WTC11 (cell line): ENCODE results near the gene RBM18. TPM values are rescaled to one million over a fixed set of nuclear protein-coding genes. Genes with fewer than 3 reads are reported as not detected.

Experiments used
- ATAC-seq: fragments of 200-7000 bp; cut with Tn5 transposase; 2 replicates; pipeline ENCODE4 v1.10.0; 2021; ENCODE audit warnings: mild to moderate bottlenecking, moderate library complexity
- CTCF ChIA-PET: fragments of 300-600 bp; sonication (Branson Sonifier 250); formaldehyde crosslinking; loops from one replicate; lab custom pipeline; 2021; ENCODE audit warnings: antibody characterized with exemption; lab: Charles Lee
- POLR2A ChIA-PET: fragments of 350-600 bp; sonication (Branson Sonifier 250); formaldehyde crosslinking; loops from one replicate; lab custom pipeline; 2021; ENCODE audit warnings: antibody characterized with exemption; lab: Charles Lee
- DNase-seq: peaks from one replicate; pipeline ENCODE4 v3.0.0; 2021; ENCODE audit warnings: low spot score
- H3K27ac Mint-ChIP-seq: 2 replicates; pipeline ENCODE4 v1.8.0; 2021; ENCODE audit warnings: mixed read lengths
- H3K27me3 Mint-ChIP-seq: 2 replicates; pipeline ENCODE4 v1.8.0; 2021; ENCODE audit warnings: low read depth, mild to moderate bottlenecking, moderate library complexity, mixed read lengths
- H3K36me3 Mint-ChIP-seq: 2 replicates; pipeline ENCODE4 v1.8.0; 2021; ENCODE audit warnings: mixed read lengths
- H3K4me1 Mint-ChIP-seq: 2 replicates; pipeline ENCODE4 v1.8.0; 2022; ENCODE audit warnings: mixed read lengths
- H3K4me3 Mint-ChIP-seq: 2 replicates; pipeline ENCODE4 v1.8.0; 2021; ENCODE audit warnings: mild to moderate bottlenecking, moderate library complexity, mixed read lengths
- H3K9me3 Mint-ChIP-seq: 2 replicates; pipeline ENCODE4 v1.8.0; 2021; ENCODE audit warnings: mixed read lengths
- ATF1 ChIP-seq: sonication (generic); formaldehyde crosslinking; IDR thresholded peaks from 2 replicates; pipeline ENCODE4 v1.8.1; 2023; ENCODE audit warnings: mild to moderate bottlenecking, moderate library complexity, missing genetic modification reagents
- CREM ChIP-seq: sonication (generic); formaldehyde crosslinking; IDR thresholded peaks from 2 replicates; pipeline ENCODE4 v1.8.1; 2022; ENCODE audit warnings: mild to moderate bottlenecking, missing genetic modification reagents, moderate library complexity
- FOXK1 ChIP-seq: sonication (generic); formaldehyde crosslinking; IDR thresholded peaks from 2 replicates; pipeline ENCODE4 v1.8.0; 2022; ENCODE audit warnings: mild to moderate bottlenecking, moderate library complexity, missing genetic modification reagents
- FOXP1 ChIP-seq: sonication (generic); formaldehyde crosslinking; IDR thresholded peaks from 2 replicates; pipeline ENCODE4 v1.8.0; 2022; ENCODE audit warnings: missing genetic modification reagents, mild to moderate bottlenecking, moderate library complexity, borderline replicate concordance
- GRHL2 ChIP-seq: fragments of 250-450 bp; sonication (Bioruptor Pico); IDR thresholded peaks from 2 replicates; pipeline ENCODE4 v1.8.0; 2022; ENCODE audit warnings: mild to moderate bottlenecking, moderate library complexity; ENCODE audit not compliant: insufficient replicate concordance, severe bottlenecking
- NFATC4 ChIP-seq: fragments of 250-450 bp; sonication (Bioruptor Pico); IDR thresholded peaks from 2 replicates; pipeline ENCODE4 v1.9.0; 2021; ENCODE audit warnings: mild to moderate bottlenecking
- NFE2L1 ChIP-seq: sonication (generic); formaldehyde crosslinking; IDR thresholded peaks from 2 replicates; pipeline ENCODE4 v1.8.1; 2023; ENCODE audit warnings: missing genetic modification reagents
- NR2C2 ChIP-seq: sonication (generic); formaldehyde crosslinking; IDR thresholded peaks from 2 replicates; pipeline ENCODE4 v1.8.0; 2022; ENCODE audit warnings: mild to moderate bottlenecking, missing genetic modification reagents
- OVOL2 ChIP-seq: fragments of 250-450 bp; sonication (Bioruptor Pico); IDR thresholded peaks from 2 replicates; pipeline ENCODE4 v1.9.0; 2021; ENCODE audit warnings: mild to moderate bottlenecking, borderline replicate concordance
- RELA ChIP-seq: sonication (generic); formaldehyde crosslinking; IDR thresholded peaks from 2 replicates; pipeline ENCODE4 v1.8.1; 2022; ENCODE audit warnings: missing genetic modification reagents, mild to moderate bottlenecking, borderline replicate concordance
- TCF7 ChIP-seq: sonication (generic); formaldehyde crosslinking; IDR thresholded peaks from 2 replicates; pipeline ENCODE4 v1.8.0; 2022; ENCODE audit warnings: mild to moderate bottlenecking, low read depth, missing genetic modification reagents, moderate library complexity
- TP53 ChIP-seq: sonication (generic); formaldehyde crosslinking; IDR thresholded peaks from 2 replicates; pipeline ENCODE4 v1.8.1; 2023; ENCODE audit warnings: mild to moderate bottlenecking, missing genetic modification reagents
- ZNF416 ChIP-seq: fragments of 250-450 bp; sonication (Bioruptor Pico); IDR thresholded peaks from 2 replicates; pipeline ENCODE4 v1.9.0; 2021; ENCODE audit warnings: mild to moderate bottlenecking, inconsistent platforms
- total RNA-seq: library from RNA; stranded (reverse); gene quantifications from 3 replicates; pipeline ENCODE4 v1.2.3, GENCODE V29; 2021
- TF ChIP-seq, protein P1 (sequence below): sonication (generic); formaldehyde crosslinking; IDR thresholded peaks from 2 replicates; pipeline ENCODE4 v1.8.1; 2022; ENCODE audit warnings: low read depth, missing genetic modification reagents, borderline replicate concordance
- TF ChIP-seq, protein P2 (sequence below): sonication (generic); formaldehyde crosslinking; IDR thresholded peaks from 2 replicates; pipeline ENCODE4 v1.8.0; 2022; ENCODE audit warnings: mild to moderate bottlenecking, missing genetic modification reagents
- TF ChIP-seq, protein P3 (sequence below): fragments of 250-450 bp; sonication (Bioruptor Pico); IDR thresholded peaks from 2 replicates; pipeline ENCODE4 v1.9.0; 2021; ENCODE audit warnings: moderate library complexity, mild to moderate bottlenecking, inconsistent platforms, borderline replicate concordance
- TF ChIP-seq, protein P4 (sequence below): fragments of 250-450 bp; sonication (Bioruptor Pico); IDR thresholded peaks from 2 replicates; pipeline ENCODE4 v1.8.0; 2021; ENCODE audit warnings: mild to moderate bottlenecking
- TF ChIP-seq, protein P5 (sequence below): sonication (generic); formaldehyde crosslinking; IDR thresholded peaks from 2 replicates; pipeline ENCODE4 v1.8.1; 2023; ENCODE audit warnings: mild to moderate bottlenecking, missing genetic modification reagents, moderate library complexity
- TF ChIP-seq, protein P6 (sequence below): sonication (generic); formaldehyde crosslinking; IDR thresholded peaks from 2 replicates; pipeline ENCODE4 v1.8.1; 2022; ENCODE audit warnings: mild to moderate bottlenecking, missing genetic modification reagents, moderate library complexity, borderline replicate concordance
- TF ChIP-seq, protein P7 (sequence below): sonication (generic); formaldehyde crosslinking; IDR thresholded peaks from 2 replicates; pipeline ENCODE4 v1.8.0; 2022; ENCODE audit warnings: mild to moderate bottlenecking, missing genetic modification reagents
- TF ChIP-seq, protein P8 (sequence below): fragments of 250-450 bp; sonication (Bioruptor Pico); IDR thresholded peaks from 2 replicates; pipeline ENCODE4 v1.9.0; 2021; ENCODE audit warnings: mild to moderate bottlenecking
- TF ChIP-seq, protein P9 (sequence below): fragments of 250-450 bp; sonication (Bioruptor Pico); conservative IDR thresholded peaks from 2 replicates; pipeline ENCODE4 v1.9.0; 2021; ENCODE audit warnings: mild to moderate bottlenecking
- TF ChIP-seq, protein P10 (sequence below): fragments of 250-450 bp; sonication (Bioruptor Pico); IDR thresholded peaks from 2 replicates; pipeline ENCODE4 v1.9.0; 2021; ENCODE audit warnings: mild to moderate bottlenecking

The RBM18 gene
- total RNA-seq, 1 experiment from 2014 or later = 11.4 TPM

DNA sequence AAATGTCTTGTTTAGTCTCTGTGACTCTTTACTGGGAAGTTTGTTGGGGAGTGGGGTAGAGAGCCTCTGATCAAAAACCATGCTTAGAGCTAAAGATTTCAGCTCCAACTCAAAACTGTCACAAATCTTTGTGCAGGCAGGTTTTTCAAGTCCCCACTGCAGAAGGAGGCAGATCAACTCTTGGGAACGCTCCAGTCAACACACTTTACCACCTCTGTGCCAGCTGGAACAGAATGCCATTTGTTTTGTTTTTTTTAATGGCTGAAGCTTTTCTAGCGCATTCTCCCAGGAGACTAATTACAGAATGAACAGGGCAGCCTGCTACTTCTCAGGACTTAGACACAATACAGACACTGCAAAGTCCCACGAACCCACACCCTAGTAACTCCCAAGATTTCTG lies 18.0 kb downstream of the RBM18 start:
- no peak for DNase-seq
- TF ChIP-seq, protein P1, sequence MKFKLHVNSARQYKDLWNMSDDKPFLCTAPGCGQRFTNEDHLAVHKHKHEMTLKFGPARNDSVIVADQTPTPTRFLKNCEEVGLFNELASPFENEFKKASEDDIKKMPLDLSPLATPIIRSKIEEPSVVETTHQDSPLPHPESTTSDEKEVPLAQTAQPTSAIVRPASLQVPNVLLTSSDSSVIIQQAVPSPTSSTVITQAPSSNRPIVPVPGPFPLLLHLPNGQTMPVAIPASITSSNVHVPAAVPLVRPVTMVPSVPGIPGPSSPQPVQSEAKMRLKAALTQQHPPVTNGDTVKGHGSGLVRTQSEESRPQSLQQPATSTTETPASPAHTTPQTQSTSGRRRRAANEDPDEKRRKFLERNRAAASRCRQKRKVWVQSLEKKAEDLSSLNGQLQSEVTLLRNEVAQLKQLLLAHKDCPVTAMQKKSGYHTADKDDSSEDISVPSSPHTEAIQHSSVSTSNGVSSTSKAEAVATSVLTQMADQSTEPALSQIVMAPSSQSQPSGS = no peak
- TF ChIP-seq, protein P2, sequence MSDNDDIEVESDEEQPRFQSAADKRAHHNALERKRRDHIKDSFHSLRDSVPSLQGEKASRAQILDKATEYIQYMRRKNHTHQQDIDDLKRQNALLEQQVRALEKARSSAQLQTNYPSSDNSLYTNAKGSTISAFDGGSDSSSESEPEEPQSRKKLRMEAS (CRISPR knock-in tag) = no peak
- no peak for TF ChIP-seq FOXP1 (CRISPR knock-in tag)
- TF ChIP-seq, protein P3, sequence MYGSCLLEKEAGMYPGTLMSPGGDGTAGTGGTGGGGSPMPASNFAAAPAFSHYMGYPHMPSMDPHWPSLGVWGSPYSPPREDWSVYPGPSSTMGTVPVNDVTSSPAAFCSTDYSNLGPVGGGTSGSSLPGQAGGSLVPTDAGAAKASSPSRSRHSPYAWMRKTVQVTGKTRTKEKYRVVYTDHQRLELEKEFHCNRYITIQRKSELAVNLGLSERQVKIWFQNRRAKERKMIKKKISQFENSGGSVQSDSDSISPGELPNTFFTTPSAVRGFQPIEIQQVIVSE = no peak
- no peak for TF ChIP-seq RELA (CRISPR knock-in tag)
- no peak for TF ChIP-seq ZNF416 (CRISPR knock-in tag)
- no peak for TF ChIP-seq OVOL2 (CRISPR knock-in tag)
- TF ChIP-seq, protein P4, sequence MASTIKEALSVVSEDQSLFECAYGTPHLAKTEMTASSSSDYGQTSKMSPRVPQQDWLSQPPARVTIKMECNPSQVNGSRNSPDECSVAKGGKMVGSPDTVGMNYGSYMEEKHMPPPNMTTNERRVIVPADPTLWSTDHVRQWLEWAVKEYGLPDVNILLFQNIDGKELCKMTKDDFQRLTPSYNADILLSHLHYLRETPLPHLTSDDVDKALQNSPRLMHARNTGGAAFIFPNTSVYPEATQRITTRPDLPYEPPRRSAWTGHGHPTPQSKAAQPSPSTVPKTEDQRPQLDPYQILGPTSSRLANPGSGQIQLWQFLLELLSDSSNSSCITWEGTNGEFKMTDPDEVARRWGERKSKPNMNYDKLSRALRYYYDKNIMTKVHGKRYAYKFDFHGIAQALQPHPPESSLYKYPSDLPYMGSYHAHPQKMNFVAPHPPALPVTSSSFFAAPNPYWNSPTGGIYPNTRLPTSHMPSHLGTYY (CRISPR knock-in tag) = no peak
- TF ChIP-seq NFE2L1 (CRISPR knock-in tag) = no peak
- TF ChIP-seq TP53 (CRISPR knock-in tag) = no peak
- TF ChIP-seq, protein P5, sequence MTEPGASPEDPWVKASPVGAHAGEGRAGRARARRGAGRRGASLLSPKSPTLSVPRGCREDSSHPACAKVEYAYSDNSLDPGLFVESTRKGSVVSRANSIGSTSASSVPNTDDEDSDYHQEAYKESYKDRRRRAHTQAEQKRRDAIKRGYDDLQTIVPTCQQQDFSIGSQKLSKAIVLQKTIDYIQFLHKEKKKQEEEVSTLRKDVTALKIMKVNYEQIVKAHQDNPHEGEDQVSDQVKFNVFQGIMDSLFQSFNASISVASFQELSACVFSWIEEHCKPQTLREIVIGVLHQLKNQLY (CRISPR knock-in tag) = no peak
- TF ChIP-seq, protein P6, sequence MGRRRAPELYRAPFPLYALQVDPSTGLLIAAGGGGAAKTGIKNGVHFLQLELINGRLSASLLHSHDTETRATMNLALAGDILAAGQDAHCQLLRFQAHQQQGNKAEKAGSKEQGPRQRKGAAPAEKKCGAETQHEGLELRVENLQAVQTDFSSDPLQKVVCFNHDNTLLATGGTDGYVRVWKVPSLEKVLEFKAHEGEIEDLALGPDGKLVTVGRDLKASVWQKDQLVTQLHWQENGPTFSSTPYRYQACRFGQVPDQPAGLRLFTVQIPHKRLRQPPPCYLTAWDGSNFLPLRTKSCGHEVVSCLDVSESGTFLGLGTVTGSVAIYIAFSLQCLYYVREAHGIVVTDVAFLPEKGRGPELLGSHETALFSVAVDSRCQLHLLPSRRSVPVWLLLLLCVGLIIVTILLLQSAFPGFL (CRISPR knock-in tag) = no peak
- no peak for TF ChIP-seq GRHL2
- TF ChIP-seq, all 79 proteins: peak for 0
- no peak for ATAC-seq
- no peak overlapping the region for H3K4me3 Mint-ChIP-seq
- no peaks in the 10 kb centered on the region for H3K27me3 Mint-ChIP-seq
- POLR2A ChIA-PET = no interaction called here
- CTCF ChIA-PET = no interaction called here
- no peaks in the 10 kb centered on the region for H3K9me3 Mint-ChIP-seq
- H3K4me1 Mint-ChIP-seq = peaks cover 4% of the 10 kb centered on the region; the same call in 1 of the 2 replicates
- H3K36me3 Mint-ChIP-seq = peaks cover 53% of the 10 kb centered on the region
- H3K27ac Mint-ChIP-seq = no peak overlapping the region

DNA sequence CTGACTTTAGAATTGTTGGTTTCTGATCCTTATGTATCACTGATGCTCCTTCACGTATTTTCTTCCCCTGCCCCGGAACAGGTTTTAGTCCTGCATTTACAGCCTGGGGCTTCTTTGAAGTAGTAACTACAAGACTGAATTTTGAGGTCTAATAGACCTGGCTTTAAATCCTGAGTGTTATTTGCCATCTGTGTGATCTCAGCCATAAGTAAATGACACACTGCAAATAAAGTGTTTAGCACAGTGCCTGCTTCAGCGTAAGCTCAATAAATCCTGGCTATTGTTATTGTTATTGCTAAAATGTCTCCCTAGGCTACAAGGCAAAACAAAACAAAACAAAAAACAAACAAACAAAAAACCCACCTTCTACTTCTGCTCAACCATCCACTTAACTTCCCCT lies 20.3 kb downstream of the RBM18 start:
- CTCF ChIA-PET = no interaction called here
- Mint-ChIP-seq H3K4me1 (no peaks in the 10 kb centered on the region), H3K36me3 (peaks cover 50% of the 10 kb centered on the region), H3K27ac (no peak overlapping the region), H3K4me3 (no peak overlapping the region), H3K9me3 (no peaks in the 10 kb centered on the region), H3K27me3 (no peaks in the 10 kb centered on the region)
- POLR2A ChIA-PET = no interaction called here
- ATAC-seq (no peak), DNase-seq (no peak)
- TF ChIP-seq NR2C2 (CRISPR knock-in tag) (no peak), FOXK1 (CRISPR knock-in tag) (no peak), ATF1 (CRISPR knock-in tag) (no peak), NFATC4 (no peak), CREM (no peak), TCF7 (CRISPR knock-in tag) (no peak), GRHL2 (no peak)
- TF ChIP-seq, protein P7, sequence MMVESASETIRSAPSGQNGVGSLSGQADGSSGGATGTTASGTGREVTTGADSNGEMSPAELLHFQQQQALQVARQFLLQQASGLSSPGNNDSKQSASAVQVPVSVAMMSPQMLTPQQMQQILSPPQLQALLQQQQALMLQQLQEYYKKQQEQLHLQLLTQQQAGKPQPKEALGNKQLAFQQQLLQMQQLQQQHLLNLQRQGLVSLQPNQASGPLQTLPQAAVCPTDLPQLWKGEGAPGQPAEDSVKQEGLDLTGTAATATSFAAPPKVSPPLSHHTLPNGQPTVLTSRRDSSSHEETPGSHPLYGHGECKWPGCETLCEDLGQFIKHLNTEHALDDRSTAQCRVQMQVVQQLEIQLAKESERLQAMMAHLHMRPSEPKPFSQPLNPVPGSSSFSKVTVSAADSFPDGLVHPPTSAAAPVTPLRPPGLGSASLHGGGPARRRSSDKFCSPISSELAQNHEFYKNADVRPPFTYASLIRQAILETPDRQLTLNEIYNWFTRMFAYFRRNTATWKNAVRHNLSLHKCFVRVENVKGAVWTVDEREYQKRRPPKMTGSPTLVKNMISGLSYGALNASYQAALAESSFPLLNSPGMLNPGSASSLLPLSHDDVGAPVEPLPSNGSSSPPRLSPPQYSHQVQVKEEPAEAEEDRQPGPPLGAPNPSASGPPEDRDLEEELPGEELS = no peak
- TF ChIP-seq, protein P8, sequence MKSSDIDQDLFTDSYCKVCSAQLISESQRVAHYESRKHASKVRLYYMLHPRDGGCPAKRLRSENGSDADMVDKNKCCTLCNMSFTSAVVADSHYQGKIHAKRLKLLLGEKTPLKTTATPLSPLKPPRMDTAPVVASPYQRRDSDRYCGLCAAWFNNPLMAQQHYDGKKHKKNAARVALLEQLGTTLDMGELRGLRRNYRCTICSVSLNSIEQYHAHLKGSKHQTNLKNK = no peak
- TF ChIP-seq, protein P9, sequence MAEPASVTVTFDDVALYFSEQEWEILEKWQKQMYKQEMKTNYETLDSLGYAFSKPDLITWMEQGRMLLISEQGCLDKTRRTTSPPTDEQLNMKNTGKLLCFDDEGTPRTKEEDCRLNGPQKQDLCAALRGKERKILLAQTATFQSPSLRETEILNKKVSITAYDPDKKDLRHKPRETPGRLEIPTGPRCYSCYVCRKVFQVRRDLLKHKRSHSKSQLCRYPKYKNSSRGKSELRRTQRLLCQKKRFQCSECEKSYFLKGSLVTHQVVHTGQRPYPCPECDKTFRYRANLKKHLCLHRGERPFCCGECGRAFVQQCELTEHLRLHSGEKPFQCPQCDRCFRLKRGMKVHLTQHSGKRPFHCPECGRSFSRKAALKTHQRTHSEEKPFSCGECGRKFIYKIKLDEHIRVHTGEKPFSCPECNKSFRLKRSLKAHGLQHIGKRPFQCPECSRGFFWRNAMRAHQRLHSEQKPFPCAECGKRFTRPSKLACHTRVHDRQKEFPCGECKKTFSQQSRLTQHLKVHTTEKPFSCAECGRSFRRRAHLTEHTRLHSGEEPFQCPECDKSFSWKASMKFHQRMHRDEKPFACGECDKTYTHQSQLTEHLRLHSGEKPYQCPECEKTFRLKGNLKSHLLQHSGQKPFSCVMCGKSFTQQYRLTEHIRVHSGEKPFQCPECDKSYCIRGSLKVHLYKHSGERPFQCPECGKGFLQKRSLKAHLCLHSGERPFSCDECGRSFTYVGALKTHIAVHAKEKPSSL = no peak
- TF ChIP-seq, protein P10, sequence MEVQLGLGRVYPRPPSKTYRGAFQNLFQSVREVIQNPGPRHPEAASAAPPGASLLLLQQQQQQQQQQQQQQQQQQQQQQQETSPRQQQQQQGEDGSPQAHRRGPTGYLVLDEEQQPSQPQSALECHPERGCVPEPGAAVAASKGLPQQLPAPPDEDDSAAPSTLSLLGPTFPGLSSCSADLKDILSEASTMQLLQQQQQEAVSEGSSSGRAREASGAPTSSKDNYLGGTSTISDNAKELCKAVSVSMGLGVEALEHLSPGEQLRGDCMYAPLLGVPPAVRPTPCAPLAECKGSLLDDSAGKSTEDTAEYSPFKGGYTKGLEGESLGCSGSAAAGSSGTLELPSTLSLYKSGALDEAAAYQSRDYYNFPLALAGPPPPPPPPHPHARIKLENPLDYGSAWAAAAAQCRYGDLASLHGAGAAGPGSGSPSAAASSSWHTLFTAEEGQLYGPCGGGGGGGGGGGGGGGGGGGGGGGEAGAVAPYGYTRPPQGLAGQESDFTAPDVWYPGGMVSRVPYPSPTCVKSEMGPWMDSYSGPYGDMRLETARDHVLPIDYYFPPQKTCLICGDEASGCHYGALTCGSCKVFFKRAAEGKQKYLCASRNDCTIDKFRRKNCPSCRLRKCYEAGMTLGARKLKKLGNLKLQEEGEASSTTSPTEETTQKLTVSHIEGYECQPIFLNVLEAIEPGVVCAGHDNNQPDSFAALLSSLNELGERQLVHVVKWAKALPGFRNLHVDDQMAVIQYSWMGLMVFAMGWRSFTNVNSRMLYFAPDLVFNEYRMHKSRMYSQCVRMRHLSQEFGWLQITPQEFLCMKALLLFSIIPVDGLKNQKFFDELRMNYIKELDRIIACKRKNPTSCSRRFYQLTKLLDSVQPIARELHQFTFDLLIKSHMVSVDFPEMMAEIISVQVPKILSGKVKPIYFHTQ = no peak
